Right atrium auricular region (tissue), 2 donors: Measurements from ENCODE around the gene CNTNAP5. TPM values are rescaled to one million over a fixed set of nuclear protein-coding genes. Genes with fewer than 3 reads are reported as not detected.

Experiments
- DNase-seq: peaks from one replicate; pipeline ENCODE4 v3.0.0-alpha.2; 2019; ENCODE audit warnings: low spot score
- H3K27ac ChIP-seq, 2 donors: fragments of 200-600 bp; sonication (generic); 1 replicate in 1 of 2; 2 replicates in 1 of 2; pipeline ENCODE4 v1.5.1; 2016 to 2019
- H3K27me3 ChIP-seq, 2 donors: fragments of 200-600 bp; sonication (generic); one replicate each; pipeline versions ENCODE4 v1.5.1 to v1.6.0; 2017 to 2019
- H3K36me3 ChIP-seq: fragments of 200-600 bp; sonication (generic); one replicate; pipeline ENCODE4 v1.5.1; 2016
- H3K4me1 ChIP-seq, 2 donors: fragments of 200-600 bp; sonication (generic); one replicate each; pipeline versions ENCODE4 v1.5.1 to v1.6.0; 2017 to 2019
- H3K4me3 ChIP-seq, 2 donors: fragments of 200-600 bp; sonication (generic); 1 replicate in 1 of 2; 2 replicates in 1 of 2; pipeline ENCODE4 v1.5.1; 2017 to 2019; ENCODE audit warnings: mild to moderate bottlenecking in 1 of 2, moderate library complexity in 1 of 2
- H3K9me3 ChIP-seq, 2 donors: fragments of 200-600 bp; sonication (generic); one replicate each; pipeline ENCODE4 v1.5.1; 2019
- CTCF ChIP-seq, 2 donors: fragments of 200-600 bp; sonication (generic); IDR thresholded peaks; one replicate each; pipeline ENCODE4 v1.5.1; 2019; ENCODE audit warnings: antibody characterized with exemption in 2 of 2
- total RNA-seq, 2 donors: library from RNA; depleted of rRNA; stranded (reverse); fragments of >200 nt; gene quantifications; one replicate each; pipeline ENCODE4 v1.1.0, GENCODE V29; 2016

The CNTNAP5 gene
- total RNA-seq = not detected

- H3K27me3 ChIP-seq = peaks cover 6 to 20% of the 10 kb centered on the region in 2 donors
- no peak within 1 kb of the TSS for H3K4me3 ChIP-seq
- H3K36me3 ChIP-seq = no peaks in the 10 kb centered on the region
- H3K4me1 ChIP-seq = peaks cover 0 to 8% of the 10 kb centered on the region in 2 donors
- no peaks in the 10 kb centered on the region for H3K9me3 ChIP-seq
- no peak within 1 kb of the TSS for H3K27ac ChIP-seq
- TF ChIP-seq CTCF (IDR thresholded peaks at IDR 0.05) = no peak
- DNase-seq = no peak
Measured at GRCh38 chr2:124025171-124025580, at the start of gene CNTNAP5. Gene CNTNAP5 (plus strand): TSS chr2:124025287. CDS start chr2:124025651, 364 bp downstream.

- TF ChIP-seq CTCF (IDR thresholded peaks at IDR 0.05) = no peak
- no peak for DNase-seq
- no peaks in the 10 kb centered on the region for H3K36me3 ChIP-seq
- H3K27me3 ChIP-seq = no peaks in the 10 kb centered on the region
- no peaks in the 10 kb centered on the region for H3K9me3 ChIP-seq
- H3K4me3 ChIP-seq = no peak overlapping the region
- no peaks in the 10 kb centered on the region for H3K4me1 ChIP-seq
- no peak overlapping the region for H3K27ac ChIP-seq
Measured at GRCh38 chr2:123976054-123976648, 48.9 kb upstream of the CNTNAP5 start.

GRCh38 chr2:123993728-123994323 is 31.3 kb upstream of the CNTNAP5 start:
- Histone ChIP-seq H3K4me3 (no peak overlapping the region), H3K36me3 (no peaks in the 10 kb centered on the region), H3K4me1 (no peaks in the 10 kb centered on the region), H3K9me3 (peaks cover 0 to 4% of the 10 kb centered on the region in 2 donors), H3K27ac (no peak overlapping the region), H3K27me3 (no peaks in the 10 kb centered on the region)
- no peak for DNase-seq
- peak in 1 of 2 donors; percentile 52 for TF ChIP-seq CTCF (IDR thresholded peaks at IDR 0.05)

- Histone ChIP-seq H3K9me3 (no peaks in the 10 kb centered on the region), H3K27me3 (no peaks in the 10 kb centered on the region), H3K4me1 (no peaks in the 10 kb centered on the region), H3K27ac (no peak overlapping the region), H3K36me3 (no peaks in the 10 kb centered on the region), H3K4me3 (no peak overlapping the region)
- no peak for DNase-seq
- no peak for TF ChIP-seq CTCF (IDR thresholded peaks at IDR 0.05)
Measured at GRCh38 chr2:123999681-124000080, 25.4 kb upstream of the CNTNAP5 start.

GRCh38 chr2:124001696-124002430 is 23.2 kb upstream of the CNTNAP5 start:
- Histone ChIP-seq H3K9me3 (no peaks in the 10 kb centered on the region), H3K4me1 (no peaks in the 10 kb centered on the region), H3K27ac (no peak overlapping the region), H3K27me3 (no peaks in the 10 kb centered on the region), H3K4me3 (no peak overlapping the region), H3K36me3 (no peaks in the 10 kb centered on the region)
- DNase-seq = no peak
- TF ChIP-seq CTCF (IDR thresholded peaks at IDR 0.05) = no peak
